Activated CD4-positive, alpha-beta T cell treated with anti-CD3 and anti-CD28 coated beads, Interleukin-2, amount 10 ng/mL, durations not matched to agents 24 days and 14 days (primary cell): Measurements from ENCODE around the gene TGIF2. TPM values are rescaled to one million over a fixed set of nuclear protein-coding genes. Genes with fewer than 3 reads are reported as not detected.

Source experiments
- DNase-seq: peaks from one replicate; pipeline ENCODE4 v3.0.0; 2022
- H3K27ac Mint-ChIP-seq: one replicate; pipeline ENCODE4 v1.8.0; 2022; ENCODE audit warnings: mild to moderate bottlenecking, mixed read lengths
- H3K27me3 Mint-ChIP-seq: one replicate; pipeline ENCODE4 v1.8.0; 2022; ENCODE audit warnings: mixed read lengths
- H3K36me3 Mint-ChIP-seq: one replicate; pipeline ENCODE4 v1.8.0; 2022; ENCODE audit warnings: low read depth, mild to moderate bottlenecking, mixed read lengths
- H3K4me1 Mint-ChIP-seq: one replicate; pipeline ENCODE4 v1.8.0; 2021; ENCODE audit warnings: mixed read lengths
- H3K4me3 Mint-ChIP-seq: one replicate; pipeline ENCODE4 v1.8.0; 2022; ENCODE audit warnings: mild to moderate bottlenecking, moderate library complexity, mixed read lengths
- H3K9me3 Mint-ChIP-seq: one replicate; pipeline ENCODE4 v1.8.0; 2021; ENCODE audit warnings: mixed read lengths
- intact Hi-C: fragments of 100-400 bp; cut with micrococcal nuclease; formaldehyde crosslinking; loops from one replicate; pipeline ENCODE4 v1.15.1; 2023
- total RNA-seq: library from RNA; stranded (reverse); gene quantifications from 2 replicates; pipeline ENCODE4 v1.2.3, GENCODE V29; 2022

TGIF2 gene
- total RNA-seq, 1 donor from 2014 or later: 55.2 TPM

DNA sequence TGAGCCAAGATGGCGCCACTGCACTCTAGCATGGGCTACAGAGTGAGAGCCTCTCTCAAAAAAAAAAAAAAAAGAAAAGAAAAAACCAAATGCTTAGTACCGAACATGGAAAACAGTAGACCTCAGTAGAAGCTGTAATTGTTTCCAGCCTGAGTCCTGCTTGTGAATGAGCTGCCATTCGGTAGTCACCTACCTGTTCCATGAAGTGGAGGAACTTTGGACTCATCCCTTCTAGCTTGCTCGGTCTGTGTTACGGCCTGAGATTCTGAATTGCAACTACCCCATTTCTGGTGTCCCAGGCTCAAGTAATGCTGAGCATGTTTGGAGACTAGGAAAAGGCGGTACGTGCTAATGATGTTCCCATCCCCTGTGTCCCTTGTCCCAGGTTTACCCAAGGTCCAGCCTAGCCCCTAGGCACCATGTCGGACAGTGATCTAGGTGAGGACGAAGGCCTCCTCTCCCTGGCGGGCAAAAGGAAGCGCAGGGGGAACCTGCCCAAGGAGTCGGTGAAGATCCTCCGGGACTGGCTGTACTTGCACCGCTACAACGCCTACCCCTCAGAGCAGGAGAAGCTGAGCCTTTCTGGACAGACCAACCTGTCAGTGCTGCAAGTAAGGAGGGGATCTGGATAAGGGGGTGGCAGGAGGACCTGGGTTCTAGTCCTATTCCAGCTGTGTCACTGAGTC lies 5.1 kb downstream of the TGIF2 start:
- intact Hi-C loops: loop anchor here (10.0 kb wide), 2 partner anchors 114 to 946 kb away; partner anchors contain the start of genes BLCAP and NNAT
- no peaks in the 10 kb centered on the region for H3K9me3 Mint-ChIP-seq
- H3K4me1 Mint-ChIP-seq: peaks cover 38% of the 10 kb centered on the region
- no peak overlapping the region for H3K27ac Mint-ChIP-seq
- no peak for DNase-seq
- peaks cover 54% of the 10 kb centered on the region for H3K36me3 Mint-ChIP-seq
- no peaks in the 10 kb centered on the region for H3K27me3 Mint-ChIP-seq
- no peak overlapping the region for H3K4me3 Mint-ChIP-seq

DNA sequence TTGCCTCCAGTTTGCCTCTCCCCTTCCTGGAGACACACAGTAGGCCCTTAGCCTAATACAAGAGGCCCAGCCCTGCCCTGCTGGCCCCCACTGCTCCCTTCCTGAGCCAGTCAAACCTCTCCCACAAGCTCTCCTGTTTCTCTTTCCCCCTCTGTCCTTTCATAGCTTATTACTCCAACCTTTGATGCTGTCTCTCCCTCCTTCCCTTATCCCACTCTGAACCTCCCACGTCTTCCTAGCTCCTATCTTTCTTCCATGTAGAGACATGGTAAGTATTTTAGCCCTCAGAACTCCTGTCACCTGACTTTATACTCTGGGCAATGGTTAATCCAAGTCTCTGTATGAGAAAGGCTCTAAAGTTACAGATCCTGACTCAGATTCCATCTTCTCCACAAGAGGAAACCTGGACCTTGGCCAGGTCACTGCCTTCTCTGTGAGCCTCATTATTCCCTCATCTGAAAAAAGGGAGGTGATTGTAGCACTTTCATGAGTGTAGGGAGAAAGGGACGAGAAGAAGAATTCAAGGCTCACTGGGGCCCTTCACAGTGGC lies 6.7 kb downstream of the TGIF2 start:
- H3K27me3 Mint-ChIP-seq: no peaks in the 10 kb centered on the region
- peak overlapping the region; percentile 16 for H3K27ac Mint-ChIP-seq
- DNase-seq: no peak
- intact Hi-C loops: loop anchor here (10.0 kb wide), 2 partner anchors 115 to 945 kb away; partner anchors contain the start of genes BLCAP and NNAT
- no peak overlapping the region for H3K4me3 Mint-ChIP-seq
- no peaks in the 10 kb centered on the region for H3K9me3 Mint-ChIP-seq
- H3K36me3 Mint-ChIP-seq: peaks cover 54% of the 10 kb centered on the region
- H3K4me1 Mint-ChIP-seq: peaks cover 36% of the 10 kb centered on the region

DNA sequence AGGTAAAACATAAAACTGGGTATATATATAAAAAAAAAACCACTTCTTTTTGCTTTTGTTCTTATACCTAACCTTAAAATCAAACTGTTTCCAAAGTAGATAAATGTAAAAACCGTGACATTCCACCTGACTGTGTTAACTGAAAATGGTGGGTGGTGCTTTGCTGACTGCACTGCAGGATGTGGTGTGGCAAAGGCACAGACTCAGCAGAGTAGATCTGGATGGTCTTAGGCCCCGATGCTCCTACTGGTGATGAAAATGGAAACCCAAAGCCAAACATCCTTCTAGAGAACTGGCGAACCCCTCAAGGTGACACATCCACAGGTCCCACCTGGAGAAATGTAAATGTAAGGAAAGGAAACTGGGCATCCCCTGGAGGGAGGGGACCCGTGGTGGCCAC lies 8.9 kb downstream of the TGIF2 start:
- Mint-ChIP-seq H3K27me3 (no peaks in the 10 kb centered on the region), H3K9me3 (no peaks in the 10 kb centered on the region), H3K4me1 (peaks cover 24% of the 10 kb centered on the region), H3K36me3 (peaks cover 53% of the 10 kb centered on the region), H3K4me3 (no peak overlapping the region), H3K27ac (peak overlapping the region; percentile 81)
- DNase-seq: peak; percentile 75
- intact Hi-C loops: no loop called here

DNA sequence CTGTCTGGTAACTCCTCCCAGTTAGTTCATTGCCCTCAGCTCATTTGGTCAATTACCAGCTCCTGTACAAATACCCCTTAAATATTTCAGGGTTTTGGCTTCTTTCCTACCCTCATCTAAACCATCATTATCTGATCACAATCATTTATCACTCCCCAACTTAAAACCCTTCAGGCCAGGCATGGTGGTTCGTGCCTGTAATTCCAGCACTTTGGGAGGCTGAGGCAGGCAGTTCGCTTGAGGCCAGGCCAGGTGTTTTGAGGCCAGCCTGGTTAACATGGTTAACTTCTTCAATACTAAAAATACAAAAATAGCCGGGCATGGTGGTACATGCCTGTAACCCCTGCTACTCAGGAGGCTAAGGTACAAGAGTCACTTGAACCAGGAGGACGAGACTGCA lies 9.4 kb downstream of the TGIF2 start:
- no peak for DNase-seq
- peak overlapping the region; percentile 81 for H3K27ac Mint-ChIP-seq
- no peaks in the 10 kb centered on the region for H3K9me3 Mint-ChIP-seq
- H3K27me3 Mint-ChIP-seq: no peaks in the 10 kb centered on the region
- H3K4me3 Mint-ChIP-seq: no peak overlapping the region
- peaks cover 29% of the 10 kb centered on the region for H3K4me1 Mint-ChIP-seq
- H3K36me3 Mint-ChIP-seq: peaks cover 58% of the 10 kb centered on the region
- intact Hi-C loops: no loop called here

DNA sequence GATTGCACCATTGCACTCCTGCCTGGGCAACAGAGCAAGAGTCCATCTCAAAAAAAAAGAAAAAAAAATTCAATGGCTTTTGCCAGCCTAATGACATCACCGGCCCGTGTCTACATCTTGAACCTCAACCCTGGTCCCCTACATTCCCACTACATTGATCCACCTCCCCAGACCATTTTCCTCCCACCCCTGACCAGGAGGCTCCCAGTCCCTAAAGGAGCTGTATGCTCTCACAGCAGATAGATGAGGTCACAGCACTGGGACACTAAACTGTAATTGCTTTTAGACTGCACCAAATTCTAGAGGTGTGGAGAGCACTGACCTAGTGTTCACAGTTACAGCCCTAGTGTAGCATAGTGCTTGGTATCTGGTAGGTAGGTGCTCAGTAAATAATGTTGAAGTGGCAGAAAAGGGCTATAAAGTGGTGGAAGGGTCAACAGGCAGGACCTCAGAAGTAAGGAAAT lies 10.7 kb downstream of the TGIF2 start:
- no peaks in the 10 kb centered on the region for H3K9me3 Mint-ChIP-seq
- no peak overlapping the region for H3K27ac Mint-ChIP-seq
- DNase-seq: no peak
- H3K27me3 Mint-ChIP-seq: no peaks in the 10 kb centered on the region
- peaks cover 27% of the 10 kb centered on the region for H3K4me1 Mint-ChIP-seq
- intact Hi-C loops: no loop called here
- peaks cover 52% of the 10 kb centered on the region for H3K36me3 Mint-ChIP-seq
- H3K4me3 Mint-ChIP-seq: no peak overlapping the region

DNA sequence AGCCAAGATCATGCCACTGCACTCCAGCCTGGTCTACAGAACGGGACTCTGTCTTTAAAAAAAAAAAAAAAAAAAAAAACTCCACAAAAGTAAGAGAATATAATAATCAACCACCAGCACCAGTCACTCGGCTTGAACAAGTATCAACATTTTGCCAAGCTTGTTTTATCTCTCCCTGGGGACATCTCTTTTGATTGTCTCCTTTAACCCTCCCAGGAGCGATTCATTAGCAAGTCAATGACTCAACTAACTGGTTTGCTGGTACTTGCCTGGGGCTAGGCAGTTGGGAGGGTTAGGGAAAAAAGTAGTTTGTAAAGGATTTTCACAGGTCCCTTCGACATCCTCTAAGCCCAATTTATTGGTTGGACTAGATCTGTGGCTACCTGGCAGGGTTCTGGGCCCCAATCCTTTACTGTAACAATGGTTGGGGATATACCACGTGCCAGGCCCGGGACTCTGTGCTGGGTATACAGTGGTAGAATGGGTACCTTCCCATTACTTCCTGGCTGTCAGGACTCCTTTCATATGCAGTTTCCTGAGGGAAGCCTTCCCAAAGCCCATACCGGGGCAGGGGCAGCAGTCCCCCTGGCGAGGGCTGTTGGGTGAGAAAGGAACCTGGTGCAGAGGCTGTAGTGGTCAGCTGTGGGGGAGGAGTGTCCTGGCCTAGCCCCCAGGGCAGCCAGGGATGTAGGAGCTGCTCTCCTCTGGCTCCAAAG lies 12.2 kb downstream of the TGIF2 start:
- no peak overlapping the region for H3K27ac Mint-ChIP-seq
- H3K27me3 Mint-ChIP-seq: no peaks in the 10 kb centered on the region
- peaks cover 47% of the 10 kb centered on the region for H3K36me3 Mint-ChIP-seq
- peaks cover 23% of the 10 kb centered on the region for H3K4me1 Mint-ChIP-seq
- no peak overlapping the region for H3K4me3 Mint-ChIP-seq
- DNase-seq: no peak
- no peaks in the 10 kb centered on the region for H3K9me3 Mint-ChIP-seq
- intact Hi-C loops: no loop called here

DNA sequence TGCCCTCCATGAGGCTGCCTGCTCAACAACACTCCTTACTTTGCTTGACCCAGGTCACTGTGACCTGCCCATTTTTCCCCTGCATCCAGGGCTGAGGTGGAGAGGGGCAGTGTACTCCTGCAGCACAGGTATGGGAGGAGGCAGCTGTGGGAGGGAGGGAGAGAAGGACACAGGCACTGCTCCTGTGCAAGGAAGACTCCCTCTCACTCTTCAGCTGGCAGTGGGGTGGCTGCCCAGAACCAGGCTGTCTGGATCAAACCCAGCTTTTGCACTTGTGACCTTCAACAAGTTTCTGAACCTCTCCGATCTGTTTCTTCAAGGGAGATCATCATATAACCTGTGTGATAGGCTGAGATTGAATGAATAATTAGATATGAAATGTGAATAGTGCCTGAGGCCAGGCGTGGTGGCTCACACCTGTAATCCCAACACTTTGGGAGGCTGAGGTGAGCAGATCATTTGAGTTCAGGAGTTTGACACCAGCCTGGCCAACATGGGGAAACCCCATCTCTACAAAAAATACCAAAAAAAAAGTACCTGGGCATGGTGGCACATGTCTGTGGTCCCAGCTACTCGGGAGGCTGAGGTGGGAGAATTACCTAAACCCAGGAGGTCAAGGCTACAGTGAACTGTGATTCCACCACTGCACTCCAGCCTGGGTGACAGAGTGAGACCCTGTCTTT lies 14.1 kb downstream of the TGIF2 start:
- H3K9me3 Mint-ChIP-seq: no peaks in the 10 kb centered on the region
- peaks cover 31% of the 10 kb centered on the region for H3K4me1 Mint-ChIP-seq
- no peak for DNase-seq
- H3K4me3 Mint-ChIP-seq: no peak overlapping the region
- intact Hi-C loops: no loop called here
- no peaks in the 10 kb centered on the region for H3K27me3 Mint-ChIP-seq
- H3K27ac Mint-ChIP-seq: peak overlapping the region; percentile 56
- H3K36me3 Mint-ChIP-seq: peaks cover 56% of the 10 kb centered on the region

DNA sequence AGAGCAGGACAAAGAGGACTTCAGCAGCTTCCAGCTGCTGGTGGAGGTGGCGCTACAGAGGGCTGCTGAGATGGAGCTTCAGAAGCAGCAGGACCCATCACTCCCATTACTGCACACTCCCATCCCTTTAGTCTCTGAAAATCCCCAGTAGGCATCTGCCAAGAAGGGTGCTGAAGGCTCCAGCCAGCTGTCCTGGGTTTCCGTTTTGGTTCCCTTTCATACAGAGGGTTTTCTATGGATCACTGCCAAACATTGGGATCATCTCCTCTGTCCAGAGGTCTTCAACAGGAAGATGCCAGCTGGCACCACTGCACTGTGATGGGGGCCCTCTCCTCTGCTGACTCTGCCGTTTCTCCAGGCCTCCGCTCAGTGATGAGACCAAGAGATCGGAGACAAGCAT lies 17.9 kb downstream of the TGIF2 start:
- intact Hi-C loops: loop anchor here (5.0 kb wide), 1 partner anchor 34 kb away; no protein-coding TSS in a partner anchor
- H3K27me3 Mint-ChIP-seq: no peaks in the 10 kb centered on the region
- H3K9me3 Mint-ChIP-seq: no peaks in the 10 kb centered on the region
- peak overlapping the region; percentile 65 for H3K4me3 Mint-ChIP-seq
- peak overlapping the region; percentile 77 for H3K27ac Mint-ChIP-seq
- peaks cover 71% of the 10 kb centered on the region for H3K36me3 Mint-ChIP-seq
- no peak for DNase-seq
- peaks cover 56% of the 10 kb centered on the region for H3K4me1 Mint-ChIP-seq

DNA sequence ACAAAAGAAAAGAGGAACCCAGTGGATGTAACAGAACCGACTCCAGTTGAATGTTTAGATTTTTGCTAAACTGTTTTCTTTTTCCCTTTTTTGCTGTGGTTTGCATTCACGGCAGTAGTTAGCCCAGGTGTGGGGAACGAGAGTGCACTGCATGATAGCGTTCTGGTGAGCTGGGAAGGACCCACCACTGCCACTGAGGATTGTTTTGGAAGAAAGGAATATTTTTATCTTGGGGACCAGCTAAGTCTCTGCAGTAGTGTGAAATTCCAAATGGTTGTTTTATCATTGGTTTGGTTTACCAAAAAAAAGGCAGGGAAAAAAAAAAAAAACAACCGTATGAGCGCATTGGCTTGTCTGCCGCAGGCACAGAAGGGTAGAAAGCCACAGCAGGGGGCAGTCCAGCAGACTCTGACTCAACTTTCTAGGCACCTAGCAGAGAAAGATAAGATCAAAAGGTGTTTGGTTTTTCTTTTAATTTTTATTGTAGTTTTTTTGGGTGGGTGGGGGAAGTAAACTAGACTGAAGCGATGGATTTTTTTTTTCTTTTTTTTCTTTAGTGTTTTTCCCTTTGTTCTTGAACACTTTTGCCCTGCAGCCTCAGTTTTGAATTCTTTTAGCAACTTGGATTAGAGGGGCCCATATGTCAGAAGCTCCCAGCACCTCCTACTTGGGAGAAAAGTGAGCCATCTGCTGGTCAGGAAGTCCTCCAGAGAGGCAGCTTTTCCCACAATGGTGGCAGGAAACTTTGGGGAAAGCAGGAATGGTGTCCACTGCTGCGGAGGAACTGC lies 18.7 kb downstream of the TGIF2 start:
- peak; percentile 83 for DNase-seq
- Mint-ChIP-seq H3K36me3 (peaks cover 65% of the 10 kb centered on the region), H3K4me1 (peaks cover 53% of the 10 kb centered on the region), H3K9me3 (no peaks in the 10 kb centered on the region), H3K4me3 (peak overlapping the region; percentile 65), H3K27ac (peak overlapping the region; percentile 77), H3K27me3 (no peaks in the 10 kb centered on the region)
- intact Hi-C loops: loop anchor here (5.0 kb wide), 1 partner anchor 35 kb away; no protein-coding TSS in a partner anchor

DNA sequence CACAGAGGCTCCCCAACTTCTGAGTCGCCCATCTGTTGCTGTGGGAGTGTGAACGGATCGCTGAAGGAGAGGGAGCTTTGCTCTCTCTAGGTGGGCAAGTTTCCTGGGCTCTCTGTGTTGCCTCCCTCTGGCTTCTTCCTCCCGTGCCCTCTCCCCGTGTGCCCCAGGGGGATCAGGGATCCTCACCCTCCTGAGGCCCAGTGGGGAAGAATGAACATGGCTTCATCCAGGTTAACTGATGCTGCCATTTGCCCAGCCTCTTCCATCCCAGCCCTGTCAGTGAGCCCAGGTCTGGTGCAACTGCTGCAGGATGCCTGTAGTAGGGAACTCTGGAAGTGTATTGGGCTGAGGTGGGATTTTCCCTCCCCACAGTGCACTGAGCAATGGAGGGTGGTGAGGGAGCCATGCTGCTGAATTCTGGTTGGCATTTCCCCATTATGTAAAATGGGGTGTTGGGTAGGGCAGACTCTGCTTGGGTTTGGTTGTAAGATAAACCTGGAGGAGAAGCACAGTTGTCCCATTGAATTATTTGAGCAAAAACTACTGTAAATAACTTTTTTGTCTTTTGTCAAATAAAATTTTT lies 20.0 kb downstream of the TGIF2 start:
- intact Hi-C loops: loop anchor here (5.0 kb wide), 1 partner anchor 36 kb away; no protein-coding TSS in a partner anchor
- Mint-ChIP-seq H3K9me3 (no peaks in the 10 kb centered on the region), H3K27me3 (no peaks in the 10 kb centered on the region), H3K36me3 (peaks cover 59% of the 10 kb centered on the region), H3K4me3 (no peak overlapping the region), H3K4me1 (peaks cover 48% of the 10 kb centered on the region), H3K27ac (peak overlapping the region; percentile 77)
- no peak for DNase-seq

DNA sequence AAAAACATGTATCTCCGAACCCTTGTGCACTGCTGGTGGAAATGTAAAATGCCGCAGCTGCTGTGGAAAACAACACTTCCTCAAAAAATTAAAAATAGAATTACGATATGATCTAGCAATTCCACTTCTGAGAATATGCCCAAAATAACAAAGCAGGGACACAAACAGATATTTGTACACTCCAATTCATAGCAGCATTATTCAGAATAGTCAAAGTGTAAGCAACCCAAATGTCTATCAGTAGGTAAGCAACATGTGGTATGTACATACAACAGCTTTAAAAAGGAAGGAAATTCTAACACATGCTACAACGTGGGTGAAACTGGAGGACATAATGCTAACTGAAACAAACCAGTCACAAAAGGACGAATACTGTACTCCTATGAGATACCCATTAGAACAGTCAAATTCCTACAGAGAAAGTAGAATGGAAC lies 26.5 kb downstream of the TGIF2 start:
- H3K9me3 Mint-ChIP-seq: no peaks in the 10 kb centered on the region
- DNase-seq: no peak
- H3K36me3 Mint-ChIP-seq: peaks cover 14% of the 10 kb centered on the region
- H3K4me3 Mint-ChIP-seq: no peak overlapping the region
- intact Hi-C loops: loop anchor here (10.0 kb wide), 1 partner anchor 135 kb away; no protein-coding TSS in a partner anchor
- peak overlapping the region; percentile 64 for H3K27ac Mint-ChIP-seq
- H3K4me1 Mint-ChIP-seq: peaks cover 22% of the 10 kb centered on the region
- H3K27me3 Mint-ChIP-seq: no peaks in the 10 kb centered on the region

DNA sequence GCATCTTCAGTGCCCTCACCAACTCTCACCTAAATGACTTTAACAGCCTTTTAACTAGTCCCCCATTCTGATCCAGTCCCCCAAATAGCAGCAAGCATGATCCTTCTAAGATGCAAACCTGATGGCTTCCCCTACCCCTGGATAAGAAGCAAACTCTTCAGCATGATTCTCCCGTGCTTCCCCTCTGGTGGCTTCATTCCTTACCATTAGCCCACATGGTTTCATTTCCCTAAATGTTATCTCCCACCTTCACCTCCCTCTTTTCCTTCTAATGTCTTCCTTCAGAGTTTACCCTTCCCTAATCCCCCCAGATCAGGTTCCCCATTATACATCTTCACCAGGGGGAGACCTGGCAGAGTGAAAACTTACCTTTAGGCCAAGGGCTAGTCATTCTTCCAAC lies 28.1 kb downstream of the TGIF2 start:
- intact Hi-C loops: loop anchor here (10.0 kb wide), 1 partner anchor 137 kb away; no protein-coding TSS in a partner anchor
- DNase-seq: no peak
- peak overlapping the region; percentile 27 for H3K27ac Mint-ChIP-seq
- peaks cover 17% of the 10 kb centered on the region for H3K4me1 Mint-ChIP-seq
- H3K27me3 Mint-ChIP-seq: no peaks in the 10 kb centered on the region
- H3K36me3 Mint-ChIP-seq: peaks cover 12% of the 10 kb centered on the region
- H3K9me3 Mint-ChIP-seq: no peaks in the 10 kb centered on the region
- H3K4me3 Mint-ChIP-seq: no peak overlapping the region
